C4-2B (cell line): ENCODE data around the gene PER1.

Source experiments
- ZFX ChIP-seq: fragments of 450-650 bp; IDR thresholded peaks from 2 replicates; pipeline ENCODE4 v1.6.1; 2017
- TF ChIP-seq, protein P1 (sequence below): fragments of 450-650 bp; conservative IDR thresholded peaks from 2 replicates; pipeline ENCODE4 v1.5.1; 2017; ENCODE audit warnings: mild to moderate bottlenecking

GRCh38 chr17:8153525-8153956, 1.3 kb upstream of the PER1 start:
- TF ChIP-seq, protein P1, sequence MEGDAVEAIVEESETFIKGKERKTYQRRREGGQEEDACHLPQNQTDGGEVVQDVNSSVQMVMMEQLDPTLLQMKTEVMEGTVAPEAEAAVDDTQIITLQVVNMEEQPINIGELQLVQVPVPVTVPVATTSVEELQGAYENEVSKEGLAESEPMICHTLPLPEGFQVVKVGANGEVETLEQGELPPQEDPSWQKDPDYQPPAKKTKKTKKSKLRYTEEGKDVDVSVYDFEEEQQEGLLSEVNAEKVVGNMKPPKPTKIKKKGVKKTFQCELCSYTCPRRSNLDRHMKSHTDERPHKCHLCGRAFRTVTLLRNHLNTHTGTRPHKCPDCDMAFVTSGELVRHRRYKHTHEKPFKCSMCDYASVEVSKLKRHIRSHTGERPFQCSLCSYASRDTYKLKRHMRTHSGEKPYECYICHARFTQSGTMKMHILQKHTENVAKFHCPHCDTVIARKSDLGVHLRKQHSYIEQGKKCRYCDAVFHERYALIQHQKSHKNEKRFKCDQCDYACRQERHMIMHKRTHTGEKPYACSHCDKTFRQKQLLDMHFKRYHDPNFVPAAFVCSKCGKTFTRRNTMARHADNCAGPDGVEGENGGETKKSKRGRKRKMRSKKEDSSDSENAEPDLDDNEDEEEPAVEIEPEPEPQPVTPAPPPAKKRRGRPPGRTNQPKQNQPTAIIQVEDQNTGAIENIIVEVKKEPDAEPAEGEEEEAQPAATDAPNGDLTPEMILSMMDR = no peak
- no peak for TF ChIP-seq ZFX
